Spinal cord (tissue), 10 donors: ENCODE measurements around the gene APOB. TPM values are rescaled to one million over a fixed set of nuclear protein-coding genes. Genes with fewer than 3 reads are reported as not detected.
"Not testable (repeated sequence)": the region's sequence is repeated elsewhere in the genome, so short reads cannot be mapped to it uniquely, and the experiment has no call there.

Experiments used
- DNase-seq, 6 donors: peaks; one replicate each; pipeline versions ENCODE4 v3.0.0 to v3.0.0-alpha.2; 2013 to 2015; ENCODE audit warnings: low spot score in 6 of 6, low read depth in 4 of 6
- H3K27ac ChIP-seq: one replicate; pipeline ENCODE4 v1.5.1; 2013; ENCODE audit warnings: low read depth, low read length, control low read depth
- H3K27me3 ChIP-seq: one replicate; pipeline ENCODE4 v1.6.1; 2013; ENCODE audit warnings: low read length; ENCODE audit not compliant: control insufficient read depth, insufficient read depth
- H3K36me3 ChIP-seq: one replicate; pipeline ENCODE4 v1.6.1; 2013; ENCODE audit warnings: low read length; ENCODE audit not compliant: control insufficient read depth, insufficient read depth
- H3K4me1 ChIP-seq: one replicate; pipeline ENCODE4 v1.6.1; 2013; ENCODE audit warnings: low read length; ENCODE audit not compliant: control insufficient read depth, insufficient read depth
- H3K4me3 ChIP-seq: one replicate; pipeline ENCODE4 v1.5.1; 2013; ENCODE audit warnings: low read depth, low read length, control low read depth
- H3K9me3 ChIP-seq: one replicate; pipeline ENCODE4 v1.6.1; 2013; ENCODE audit warnings: low read length; ENCODE audit not compliant: control insufficient read depth, insufficient read depth
- WGBS: methylation state at CpG from one replicate; pipeline ENCODE4 v1.1.5; 2013; ENCODE audit warnings: missing lambda C conversion rate; ENCODE audit not compliant: insufficient coverage; 5-methylcytosine and 5-hydroxymethylcytosine counted together
- polyA plus RNA-seq, 2 donors: library from polyadenylated mRNA; unstranded; fragments of 120-200 nt; gene quantifications; one replicate each; pipeline ENCODE4 v1.2.1, GENCODE V29; 2013; ENCODE audit not compliant: insufficient read length in 2 of 2
- total RNA-seq, 2 donors: library from RNA; depleted of rRNA in 1 of 2; stranded (reverse); fragments of 120-200 nt in 1 of 2; fragments of >200 nt in 1 of 2; gene quantifications; one replicate each; pipeline versions ENCODE4 v1.2.3 to v1.2.4, GENCODE V29; 2013 to 2014
- donor health status: healthy.

APOB gene
- total and polyA plus RNA-seq, 4 donors = 0.27 to 1.2 (median 0.50) TPM

GRCh38 chr2:21034156-21034971 is 9.5 kb downstream of the APOB start:
- DNase-seq = no peak
- 97% methylated on average over 2 of the region's 4 CpGs for WGBS
- Histone ChIP-seq H3K9me3 (no peaks in the 10 kb centered on the region), H3K27ac (no peak overlapping the region), H3K36me3 (no peaks in the 10 kb centered on the region), H3K4me3 (no peak overlapping the region), H3K27me3 (no peaks in the 10 kb centered on the region), H3K4me1 (no peaks in the 10 kb centered on the region)

GRCh38 chr2:21033237-21034155 is 10.4 kb downstream of the APOB start:
- H3K4me3 ChIP-seq = no peak overlapping the region
- no peaks in the 10 kb centered on the region for H3K4me1 ChIP-seq
- no peaks in the 10 kb centered on the region for H3K36me3 ChIP-seq
- DNase-seq = no peak
- H3K27ac ChIP-seq = no peak overlapping the region
- H3K27me3 ChIP-seq = no peaks in the 10 kb centered on the region
- no CpG with 5 or more reads among the region's 2 CpGs for WGBS
- H3K9me3 ChIP-seq = no peaks in the 10 kb centered on the region

- no peaks in the 10 kb centered on the region for H3K27me3 ChIP-seq
- no peak for DNase-seq
- H3K9me3 ChIP-seq = no peaks in the 10 kb centered on the region
- H3K4me1 ChIP-seq = no peaks in the 10 kb centered on the region
- no peak overlapping the region for H3K27ac ChIP-seq
- no peak overlapping the region for H3K4me3 ChIP-seq
- 89% methylated on average over 10 of the region's 14 CpGs for WGBS
- H3K36me3 ChIP-seq = no peaks in the 10 kb centered on the region
Measured at GRCh38 chr2:21032338-21033236, 11.3 kb downstream of the APOB start.

- Histone ChIP-seq H3K27ac (no peak overlapping the region), H3K9me3 (no peaks in the 10 kb centered on the region), H3K4me1 (no peaks in the 10 kb centered on the region), H3K36me3 (no peaks in the 10 kb centered on the region), H3K4me3 (no peak overlapping the region), H3K27me3 (no peaks in the 10 kb centered on the region)
- WGBS = 90% methylated on average over 4 of the region's 4 CpGs
- no peak for DNase-seq
Measured at GRCh38 chr2:21030983-21031968, 12.6 kb downstream of the APOB start.

- no peak for DNase-seq
- no peak overlapping the region for H3K27ac ChIP-seq
- WGBS = 100% methylated on average over 2 of the region's 2 CpGs
- H3K27me3 ChIP-seq = no peaks in the 10 kb centered on the region
- no peak overlapping the region for H3K4me3 ChIP-seq
- H3K36me3 ChIP-seq = no peaks in the 10 kb centered on the region
- H3K4me1 ChIP-seq = no peaks in the 10 kb centered on the region
- no peaks in the 10 kb centered on the region for H3K9me3 ChIP-seq
Measured at GRCh38 chr2:21029519-21029918, 14.4 kb downstream of the APOB start.

- not testable (repeated sequence) for H3K4me3 ChIP-seq
Measured at GRCh38 chr2:21028951-21029350, 14.9 kb downstream of the APOB start.

GRCh38 chr2:21028021-21028947 is 15.6 kb downstream of the APOB start:
- 97% methylated on average over 3 of the region's 4 CpGs for WGBS
- H3K27me3 ChIP-seq = no peaks in the 10 kb centered on the region

More at GRCh38 chr2:21028951-21029350, 14.9 kb downstream of the APOB start:
- not testable (repeated sequence) for H3K27ac ChIP-seq, DNase-seq, H3K9me3 ChIP-seq, H3K4me1 ChIP-seq, H3K27me3 ChIP-seq, H3K36me3 ChIP-seq
- WGBS = 93% methylated on average over 3 of the region's 5 CpGs

More at GRCh38 chr2:21028021-21028947, 15.6 kb downstream of the APOB start:
- no peak overlapping the region for H3K27ac ChIP-seq
- no peak overlapping the region for H3K4me3 ChIP-seq
- H3K36me3 ChIP-seq = no peaks in the 10 kb centered on the region
- H3K9me3 ChIP-seq = no peaks in the 10 kb centered on the region
- no peak for DNase-seq
- H3K4me1 ChIP-seq = no peaks in the 10 kb centered on the region
